ENCODE results near the gene NUF2. TPM values are rescaled to one million over a fixed set of nuclear protein-coding genes. Genes with fewer than 3 reads are reported as not detected.

Gene NUF2
- 8.8 TPM for total RNA-seq

GRCh38 chr1:163321311-163322305 lies at the start of gene NUF2:
NUF2 (plus strand) TSS chr1:163321954; CDS start chr1:163326052, 4,098 bp downstream.

Other genes with a start within 250 kb of the NUF2 start
- gene RGS5, start 119.0 kb upstream of the NUF2 start, total RNA-seq, result 20.7 TPM

All from parietal lobe (tissue), 1 donor.